ENCODE data around the gene NAA35.
"Not testable (repeated sequence)": the region's sequence is repeated elsewhere in the genome, so short reads cannot be mapped to it uniquely, and the experiment has no call there.

Gene NAA35

GRCh38 chr9:85940832-85941621 is at the start of gene NAA35:
Gene NAA35 (plus strand): TSS chr9:85941146. CDS start chr9:85942160, 1,014 bp downstream.
- peak; percentile 98 for DNase-seq (ENCODE audit: low read depth in 2 of 2)

DNA sequence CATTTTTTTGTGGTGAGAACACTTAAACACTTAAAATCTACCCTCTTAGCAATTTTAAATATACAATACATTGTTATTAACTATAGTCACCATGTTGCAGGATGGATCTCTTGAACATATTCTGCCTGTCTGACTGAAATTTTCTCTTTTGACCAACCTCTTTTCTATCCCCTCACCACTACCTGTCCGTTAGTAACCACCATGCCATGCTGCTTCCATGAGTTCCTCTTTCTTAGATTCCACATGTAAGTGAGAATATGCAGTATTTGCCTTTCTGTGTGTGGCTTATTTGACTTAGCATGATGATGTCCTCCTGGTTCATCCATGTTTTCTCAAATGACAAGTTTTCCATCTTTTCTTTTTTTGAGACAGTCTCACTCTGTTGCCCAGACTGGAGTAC is 48.5 kb upstream of the NAA35 start:
- no peak for DNase-seq (ENCODE audit: low read depth in 2 of 2)

- DNase-seq (ENCODE audit: low read depth in 2 of 2), result no peak
These were observed 45.3 kb upstream of the NAA35 start for GRCh38 chr9:85895685-85896084.

DNA sequence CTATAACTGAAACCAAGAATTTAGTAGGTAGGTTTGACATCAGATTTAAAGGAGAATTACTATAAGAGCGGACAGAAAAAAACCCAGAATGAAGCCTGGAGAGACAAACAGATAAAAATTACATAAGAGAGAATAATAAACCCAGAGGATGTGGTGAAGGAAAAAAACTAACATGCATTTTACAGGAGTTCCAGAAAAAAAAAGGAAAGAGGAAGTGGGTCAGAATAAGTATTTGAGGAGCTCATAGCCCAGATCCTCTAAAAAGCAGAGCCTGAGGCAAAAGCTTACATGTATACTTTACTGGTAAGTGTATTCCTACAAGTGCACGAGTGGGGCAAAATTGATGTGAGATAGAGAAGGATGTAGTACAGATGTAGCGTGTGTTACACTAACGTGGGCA is 43.1 kb upstream of the NAA35 start:
- no peak for DNase-seq (ENCODE audit: low read depth in 2 of 2)

- no peak for DNase-seq (ENCODE audit: low read depth in 2 of 2)
These were observed 42.6 kb upstream of the NAA35 start for GRCh38 chr9:85898332-85898731.

DNA sequence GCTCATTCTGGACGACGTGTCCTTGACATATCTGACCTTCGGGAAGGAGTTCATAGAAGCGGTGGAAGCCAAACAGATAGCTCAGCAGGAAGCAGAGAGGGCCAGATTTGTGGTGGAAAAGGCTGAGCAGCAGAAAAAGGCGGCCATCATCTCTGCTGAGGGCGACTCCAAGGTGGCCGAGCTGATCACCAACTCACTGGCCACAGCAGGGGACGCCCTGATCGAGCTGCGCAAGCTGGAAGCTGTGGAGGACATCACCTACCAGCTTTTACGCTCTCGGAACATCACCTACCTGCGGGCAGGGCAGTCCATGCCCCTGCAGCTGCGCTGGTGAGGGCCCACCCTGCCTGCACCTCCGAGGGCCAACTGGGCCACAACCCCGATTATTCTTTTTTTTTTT is 41.6 kb upstream of the NAA35 start:
- no peak for DNase-seq (ENCODE audit: low read depth in 2 of 2)

DNA sequence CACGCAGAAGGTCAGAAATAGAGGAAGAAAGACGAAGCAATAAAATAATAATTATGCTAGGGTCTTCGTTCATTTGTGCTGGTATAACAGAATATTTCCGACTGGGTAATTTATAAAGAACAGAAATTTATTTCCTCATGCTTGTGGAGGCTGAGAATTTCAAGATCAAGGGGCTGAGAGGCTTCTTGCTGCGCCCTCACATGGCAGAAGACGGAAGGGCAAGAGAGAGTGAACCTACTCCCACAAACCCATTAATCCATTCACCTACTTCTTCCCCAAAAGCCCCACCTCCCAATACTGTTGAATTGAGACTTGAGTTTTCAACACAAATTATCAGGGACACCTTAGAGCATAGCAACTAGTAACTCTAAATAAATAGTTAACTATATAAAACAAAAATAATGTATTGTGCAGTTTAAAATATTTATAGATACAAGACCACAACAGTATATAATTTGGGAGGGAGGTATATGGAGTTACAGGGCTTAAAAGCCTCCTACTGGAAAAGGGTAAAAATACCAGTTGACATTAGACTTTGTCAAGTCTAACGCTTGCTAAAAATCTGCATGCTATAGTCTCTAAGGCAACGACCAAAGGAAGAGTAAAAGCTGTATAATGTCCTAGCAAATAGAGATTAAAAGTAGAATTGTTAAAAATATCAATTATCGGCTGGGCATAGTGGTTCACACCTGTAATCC is 40.3 kb upstream of the NAA35 start:
- peak in 1 of 2 donors; percentile 13 for DNase-seq (ENCODE audit: low read depth in 2 of 2)

- DNase-seq (ENCODE audit: low read depth in 2 of 2), result no peak
These were observed 36.0 kb upstream of the NAA35 start for GRCh38 chr9:85904975-85905374.

DNA sequence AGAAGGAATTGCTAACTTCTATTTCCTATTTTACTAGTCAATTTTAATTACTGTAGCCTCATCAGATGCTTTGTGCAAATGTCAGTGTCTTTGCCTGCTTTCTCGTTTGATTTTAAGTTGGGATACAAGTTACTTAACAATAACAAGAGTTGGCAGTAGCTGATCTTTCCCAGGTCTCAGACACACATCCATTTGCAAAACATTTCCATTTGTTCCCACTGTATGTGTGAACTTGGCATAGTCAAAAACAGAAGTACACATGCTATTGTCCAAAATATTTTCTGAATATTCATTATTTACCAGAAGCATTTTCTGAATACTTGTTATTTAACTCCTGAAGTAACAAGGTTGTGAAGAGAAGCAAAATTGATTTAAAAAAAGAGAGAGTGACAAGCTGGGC is 35.0 kb upstream of the NAA35 start:
- DNase-seq (ENCODE audit: low read depth in 2 of 2), result no peak

- DNase-seq (ENCODE audit: low read depth in 2 of 2), result no peak
These were observed 31.6 kb upstream of the NAA35 start for GRCh38 chr9:85909390-85909789.

DNA sequence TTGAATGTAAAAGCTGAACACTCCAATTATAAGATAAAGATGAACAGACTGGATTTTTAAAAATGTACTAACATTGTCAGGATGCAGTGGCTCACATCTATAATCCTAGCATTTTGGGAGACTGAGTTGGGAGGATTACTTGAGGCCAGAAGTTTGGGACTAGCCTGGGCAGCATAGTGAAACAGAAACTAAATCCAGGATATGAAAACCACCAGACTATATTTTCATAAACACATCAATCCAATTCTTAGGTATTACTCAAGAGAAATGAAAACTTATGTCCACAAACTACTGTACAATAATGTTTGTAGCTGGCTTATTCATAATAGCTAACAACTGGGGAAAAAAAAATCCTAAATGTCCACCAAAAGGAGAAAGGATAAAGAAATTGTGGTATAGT is 26.8 kb upstream of the NAA35 start:
- DNase-seq (ENCODE audit: low read depth in 2 of 2), result no peak

DNA sequence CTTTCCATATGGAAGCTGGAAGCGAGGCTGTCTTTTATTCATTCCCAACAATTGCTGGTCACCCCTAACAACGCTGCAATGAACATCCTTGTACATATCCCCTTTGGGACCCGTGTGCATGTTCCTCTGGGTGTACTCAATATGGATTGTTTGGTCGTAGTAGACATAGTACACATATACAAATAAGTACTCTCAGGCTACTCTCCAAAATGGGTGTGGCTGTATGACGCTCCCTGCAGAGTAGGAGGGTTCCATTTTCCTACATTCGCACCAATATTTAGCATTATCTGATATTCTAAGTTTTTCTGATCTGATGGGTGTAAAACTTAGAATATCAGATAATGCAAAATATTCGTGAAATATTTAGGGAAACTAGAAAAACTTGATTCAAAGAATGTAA is 23.2 kb upstream of the NAA35 start:
- DNase-seq (ENCODE audit: low read depth in 2 of 2), result no peak

DNA sequence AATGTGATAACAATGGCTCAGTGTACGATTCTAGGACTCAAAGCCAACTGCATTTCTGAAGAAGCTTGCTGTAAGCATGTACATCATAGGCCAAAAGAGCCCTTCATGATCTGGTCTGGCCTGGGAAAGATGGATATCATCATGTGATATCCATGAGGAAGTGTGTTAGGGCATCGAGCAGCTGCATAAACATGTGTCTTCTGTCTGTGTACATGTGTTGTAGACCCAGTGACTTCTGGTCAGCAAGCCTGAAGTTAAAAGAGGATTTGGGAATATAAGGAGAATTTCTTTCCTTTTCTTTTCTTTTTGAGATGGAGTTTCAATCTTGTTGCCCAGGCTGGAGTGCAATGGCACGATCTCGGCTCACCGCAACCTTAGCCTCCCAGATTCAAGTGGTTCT is 15.5 kb upstream of the NAA35 start:
- DNase-seq (ENCODE audit: low read depth in 2 of 2), result no peak

- no peak for DNase-seq (ENCODE audit: low read depth in 2 of 2)
These were observed 13.9 kb upstream of the NAA35 start for GRCh38 chr9:85927076-85927475.

- no peak for DNase-seq (ENCODE audit: low read depth in 2 of 2)
These were observed 9.5 kb upstream of the NAA35 start for GRCh38 chr9:85931495-85931894.

DNA sequence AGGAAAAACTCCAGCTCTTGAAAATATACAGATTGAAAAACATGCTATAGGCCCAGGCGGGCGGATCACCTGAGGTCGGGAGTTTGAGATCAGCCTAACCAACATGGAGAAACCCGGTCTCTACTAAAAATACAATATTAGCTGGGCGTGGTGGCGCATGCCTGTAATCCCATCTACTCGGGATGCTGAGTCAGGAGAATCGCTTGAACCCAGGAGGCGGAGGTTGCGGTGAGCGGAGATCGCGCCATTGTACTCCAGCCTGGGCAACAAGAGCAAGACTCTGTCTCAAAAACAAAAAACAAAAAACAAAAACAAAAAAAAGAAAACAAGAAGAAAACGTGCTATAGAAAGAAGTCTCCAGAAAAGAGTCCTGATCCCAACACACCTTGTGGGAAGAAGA is 5.0 kb upstream of the NAA35 start:
- not testable (repeated sequence) for DNase-seq (ENCODE audit: low read depth in 2 of 2)

DNA sequence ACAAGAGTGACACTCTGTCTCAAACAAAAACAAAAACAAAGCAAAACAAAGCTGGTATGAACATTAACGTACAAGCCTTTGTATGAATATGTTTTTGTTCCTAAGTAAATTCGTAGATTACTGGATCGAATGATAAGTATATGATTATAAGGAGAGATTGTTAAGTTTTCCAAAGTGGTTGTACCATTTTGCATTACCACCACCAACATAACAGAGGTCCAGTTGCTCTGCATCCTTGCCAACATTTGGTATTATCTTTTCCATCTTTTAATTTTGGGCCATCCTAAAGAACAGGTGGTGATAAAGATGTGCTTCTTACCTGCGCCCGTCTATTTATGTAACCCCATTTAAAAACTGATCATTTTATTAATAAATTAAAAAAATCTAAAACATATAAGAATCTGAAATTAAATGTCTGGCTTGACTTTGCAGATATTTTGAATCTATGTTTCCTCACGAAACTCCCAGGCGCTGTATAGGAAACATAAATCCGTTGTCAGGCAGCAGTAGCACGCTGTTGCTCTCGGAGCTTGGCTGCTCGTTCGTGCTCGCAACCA is 593 bp upstream of the NAA35 start:
- no peak for DNase-seq (ENCODE audit: low read depth in 2 of 2)

DNA sequence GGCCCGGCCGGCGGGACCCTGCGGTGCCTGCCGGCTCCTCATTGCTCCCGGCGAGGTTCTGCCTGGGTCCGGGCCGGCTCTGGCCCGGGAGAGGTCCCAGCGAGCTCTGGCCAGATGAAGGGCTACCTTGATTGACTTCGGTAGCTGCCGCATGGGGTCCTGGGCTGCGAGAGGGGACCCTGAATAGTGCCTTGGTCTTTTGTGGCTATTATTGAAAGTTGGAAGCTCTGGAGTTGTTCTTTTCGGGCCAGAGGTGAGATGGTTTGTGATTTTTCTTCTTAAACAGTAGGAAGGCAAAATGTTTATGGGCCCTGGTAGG is 635 bp downstream of the NAA35 start:
- DNase-seq (ENCODE audit: low read depth in 2 of 2), result no peak

- no peak for DNase-seq (ENCODE audit: low read depth in 2 of 2)
These were observed 1.3 kb downstream of the NAA35 start for GRCh38 chr9:85941966-85942912.

DNA sequence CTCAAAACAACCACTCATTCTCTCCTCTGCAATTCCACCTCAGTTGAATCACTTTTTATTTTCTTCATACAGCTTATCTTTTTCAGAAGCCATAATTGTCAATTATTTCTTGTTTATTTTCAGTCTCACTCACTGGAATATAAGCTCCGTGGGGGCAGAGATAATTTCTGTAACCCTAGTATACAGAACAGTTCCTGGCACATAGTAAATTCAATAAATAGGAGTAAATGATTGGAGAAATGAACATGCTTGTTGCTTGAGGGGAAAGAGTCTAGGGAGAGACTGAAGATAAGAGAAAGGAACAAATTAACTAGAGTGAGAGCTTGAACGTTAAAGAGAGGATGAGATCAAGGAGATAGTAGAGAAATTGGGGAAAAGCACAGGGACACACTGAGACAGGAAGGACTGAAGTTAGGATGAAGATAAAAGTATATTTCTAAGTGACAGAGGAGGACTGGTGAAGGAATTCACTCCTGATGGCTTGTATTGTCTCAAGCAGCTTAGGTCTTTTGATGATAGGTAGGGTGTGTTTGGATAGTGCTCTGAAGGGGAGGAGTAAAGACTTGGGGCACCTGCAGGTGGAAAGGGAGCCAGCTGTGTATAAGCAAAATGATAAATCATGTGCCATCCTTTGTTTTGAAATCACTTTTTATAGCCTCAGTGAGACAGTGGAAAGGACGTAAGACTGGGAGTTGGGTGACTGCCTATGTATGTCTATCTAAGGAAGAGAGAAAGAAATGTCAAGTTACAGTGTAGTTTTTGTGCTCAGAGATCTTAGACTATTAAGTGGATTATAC is 2.2 kb downstream of the NAA35 start:
- DNase-seq (ENCODE audit: low read depth in 2 of 2), result no peak

DNA sequence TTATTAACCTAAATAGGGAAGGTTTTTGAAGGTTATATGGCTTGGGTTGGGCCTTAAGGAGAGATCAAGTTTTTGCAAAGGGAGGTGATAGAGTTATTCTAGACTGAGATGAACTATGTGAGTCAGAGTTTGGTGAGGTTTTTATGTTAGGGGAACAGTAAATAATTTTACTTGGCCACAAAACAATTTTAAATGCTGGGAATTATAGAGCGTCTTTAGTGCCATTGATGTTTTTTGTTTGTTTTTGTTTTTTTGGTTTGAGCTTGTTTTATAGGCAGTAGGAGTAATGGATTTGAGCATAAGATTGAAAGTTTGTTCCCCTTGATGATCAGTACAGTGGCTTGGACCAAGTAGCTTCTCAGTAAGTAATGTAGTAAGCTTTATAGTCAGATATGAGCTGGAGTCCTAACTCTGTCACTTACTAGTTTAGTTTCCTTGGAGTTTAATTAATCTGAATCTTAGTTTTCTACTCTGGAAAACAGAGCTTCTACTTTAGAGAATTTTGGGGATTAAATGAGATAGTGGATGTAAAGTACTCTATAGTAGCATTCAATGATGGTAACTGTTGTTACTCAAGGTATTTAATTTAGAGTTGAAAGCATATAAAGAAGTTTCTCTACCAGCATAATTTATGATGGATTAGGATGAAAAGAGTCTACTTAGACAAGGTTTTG is 2.9 kb downstream of the NAA35 start:
- no peak for DNase-seq (ENCODE audit: low read depth in 2 of 2)

All from stimulated activated CD8-positive, alpha-beta memory T cell treated with anti-CD3 and anti-CD28 coated beads, Interleukin-2, amount 100 ng/mL, for 1 hour (primary cell).